Measurements from ENCODE around the gene AGTR1.

The AGTR1 gene

DNA sequence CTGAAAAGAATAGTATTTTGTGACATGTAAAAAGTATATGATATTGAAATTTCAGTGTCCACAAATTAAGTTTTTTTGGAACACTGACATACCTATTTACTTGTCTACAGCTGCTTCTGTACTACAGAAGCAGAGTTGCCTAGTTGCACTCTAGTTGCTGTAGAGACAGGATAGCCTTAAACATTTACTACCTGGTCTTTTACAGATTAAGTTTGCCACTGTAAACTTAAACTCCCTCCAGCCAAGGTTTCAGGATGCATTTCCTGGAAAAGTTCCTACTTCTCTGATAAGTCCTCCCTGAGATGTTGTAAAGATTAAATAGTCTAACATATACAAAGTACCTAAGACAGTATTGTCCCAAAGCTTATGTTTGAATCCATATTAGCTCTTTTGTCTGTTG is 17.4 kb upstream of the AGTR1 start:
- DNase-seq (ENCODE audit: low read depth), result no peak
- no peak for TF ChIP-seq CTCF (conservative IDR thresholded peaks at IDR 0.05; ENCODE audit: low read depth, low read length)
- no peak overlapping the region for H3K4me3 ChIP-seq (ENCODE audit: low read length)

DNA sequence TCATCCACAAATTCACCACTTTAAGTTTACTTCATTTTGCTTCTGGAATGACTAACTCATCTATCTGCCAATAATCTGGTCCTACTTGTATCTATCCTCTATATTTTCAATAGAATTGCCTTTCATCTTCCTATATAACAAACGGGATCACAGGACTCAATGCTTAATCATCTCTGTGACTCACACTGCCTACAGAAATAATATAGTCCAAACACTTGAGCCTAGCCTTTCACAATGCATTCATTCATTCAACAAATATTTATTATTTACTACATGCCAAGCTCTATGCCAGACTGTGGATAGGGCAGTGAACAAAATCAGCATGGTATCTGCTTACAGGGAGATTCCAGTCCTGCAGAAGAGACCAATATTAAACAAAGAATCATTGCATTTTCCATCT is 16.6 kb upstream of the AGTR1 start:
- no peak overlapping the region for H3K4me3 ChIP-seq (ENCODE audit: low read length)
- no peak for DNase-seq (ENCODE audit: low read depth)
- no peak for TF ChIP-seq CTCF (conservative IDR thresholded peaks at IDR 0.05; ENCODE audit: low read depth, low read length)

GRCh38 chr3:148682997-148683396 is 14.7 kb upstream of the AGTR1 start:
- H3K4me3 ChIP-seq (ENCODE audit: low read length), result no peak overlapping the region
- TF ChIP-seq CTCF (conservative IDR thresholded peaks at IDR 0.05; ENCODE audit: low read depth, low read length), result no peak
- no peak for DNase-seq (ENCODE audit: low read depth)

DNA sequence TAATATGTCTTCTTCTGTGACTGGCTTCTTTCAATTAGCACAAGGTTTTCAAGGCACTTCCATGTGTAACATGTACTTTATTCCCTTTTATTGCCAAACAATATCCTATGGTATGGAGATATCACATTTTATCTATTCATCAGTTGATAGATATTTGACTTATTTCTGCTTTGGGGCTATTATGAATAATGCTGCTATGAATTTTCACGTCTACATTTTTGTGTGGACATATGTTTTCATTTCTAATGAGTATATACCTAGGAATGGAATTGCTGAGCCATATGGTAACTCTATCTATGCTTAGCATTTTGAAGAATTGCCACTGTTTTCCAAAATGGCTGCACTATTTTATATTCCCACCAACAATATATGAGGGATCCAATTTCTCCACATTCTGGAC is 3.6 kb upstream of the AGTR1 start:
- no peak for DNase-seq (ENCODE audit: low read depth)
- TF ChIP-seq CTCF (conservative IDR thresholded peaks at IDR 0.05; ENCODE audit: low read depth, low read length), result no peak
- no peak overlapping the region for H3K4me3 ChIP-seq (ENCODE audit: low read length)

GRCh38 chr3:148698190-148698810 is 597 bp downstream of the AGTR1 start:
- H3K4me3 ChIP-seq (ENCODE audit: low read length), result peak overlapping the region; percentile 65
- DNase-seq (ENCODE audit: low read depth), result no peak
- TF ChIP-seq CTCF (conservative IDR thresholded peaks at IDR 0.05; ENCODE audit: low read depth, low read length), result no peak

DNA sequence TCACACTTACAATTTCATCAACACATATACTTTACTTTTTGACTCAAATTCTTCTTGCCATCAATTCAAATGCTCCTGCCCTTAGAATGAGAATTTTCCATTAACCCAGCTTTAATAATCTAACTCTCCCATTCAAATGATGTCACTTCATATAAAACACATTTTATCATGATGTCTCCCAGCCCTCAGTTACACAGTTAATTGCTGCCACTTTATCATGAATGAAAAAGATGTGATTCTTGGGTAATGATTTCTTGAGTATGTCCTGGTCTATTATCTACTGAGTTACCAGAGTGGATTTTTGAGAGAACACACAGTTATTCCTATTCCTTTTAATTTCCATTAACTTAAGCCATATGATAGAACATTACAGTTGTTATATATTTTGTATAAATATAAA is 7.6 kb downstream of the AGTR1 start:
- no peak overlapping the region for H3K4me3 ChIP-seq (ENCODE audit: low read length)
- DNase-seq (ENCODE audit: low read depth), result no peak
- TF ChIP-seq CTCF (conservative IDR thresholded peaks at IDR 0.05; ENCODE audit: low read depth, low read length), result no peak

DNA sequence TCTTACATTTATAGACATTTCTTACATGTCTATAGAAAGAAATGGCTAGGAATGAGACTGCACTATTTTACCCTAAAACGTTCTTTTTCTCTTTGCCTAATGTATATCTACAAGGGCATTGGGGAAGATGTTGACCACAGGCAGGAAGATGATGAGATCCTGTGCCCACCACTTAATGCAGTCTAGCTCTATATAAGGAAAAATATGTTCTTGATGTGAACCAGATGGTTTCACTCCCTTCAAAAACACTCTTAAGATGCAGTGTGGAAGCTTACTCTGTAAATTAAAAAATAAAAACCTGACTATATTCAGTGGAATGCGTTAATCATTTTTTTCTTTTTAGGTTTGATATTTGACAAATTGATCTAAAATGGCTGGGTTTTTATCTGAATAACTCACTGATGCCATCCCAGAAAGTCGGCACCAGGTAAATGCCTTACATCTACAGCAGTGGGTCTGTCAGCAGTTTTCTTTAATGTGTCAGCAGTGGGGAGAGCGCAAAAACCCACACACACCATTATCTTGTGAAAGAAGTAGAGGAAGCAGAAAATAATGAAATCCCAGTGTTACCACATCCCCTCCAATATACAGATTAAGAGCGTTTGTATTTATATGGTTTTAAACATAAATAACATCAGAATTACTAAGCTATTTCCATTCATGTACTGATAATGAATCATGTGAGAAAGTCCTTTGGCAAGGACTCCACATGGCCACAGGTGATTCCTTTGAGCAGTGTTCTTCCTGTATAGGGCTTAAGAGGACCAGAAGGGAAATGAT is 10.1 kb downstream of the AGTR1 start:
- H3K4me3 ChIP-seq (ENCODE audit: low read length), result no peak overlapping the region
- no peak for TF ChIP-seq CTCF (conservative IDR thresholded peaks at IDR 0.05; ENCODE audit: low read depth, low read length)
- DNase-seq (ENCODE audit: low read depth), result no peak

Data from retinal pigment epithelial cell (primary cell).